ENCODE results near the gene ATP10B.

The ATP10B gene

GRCh38 chr5:160626322-160626721 is 225.7 kb downstream of the ATP10B start:
- H3K27me3 ChIP-seq (replicated peaks; ENCODE audit: control insufficient read depth, insufficient read depth, low read length, poor library complexity, severe bottlenecking), result no peaks in the 10 kb centered on the region
- H3K4me1 ChIP-seq (ENCODE audit: control insufficient read depth, insufficient read depth, low read length, poor library complexity, severe bottlenecking), result no peaks in the 10 kb centered on the region
- H3K27ac ChIP-seq (ENCODE audit: insufficient read depth, low read length, poor library complexity, severe bottlenecking), result no peak overlapping the region
- no peaks in the 10 kb centered on the region for H3K9me3 ChIP-seq (ENCODE audit: control insufficient read depth, low read length)
- no peak for DNase-seq
- no peak overlapping the region for H3K4me3 ChIP-seq (ENCODE audit: insufficient read depth, low read depth, low read length, poor library complexity, severe bottlenecking)
- H3K36me3 ChIP-seq (ENCODE audit: control insufficient read depth, insufficient read depth, low read length), result no peaks in the 10 kb centered on the region

GRCh38 chr5:160621526-160621925 is 230.5 kb downstream of the ATP10B start:
- Histone ChIP-seq H3K27ac (ENCODE audit: insufficient read depth, low read length, poor library complexity, severe bottlenecking) (no peak overlapping the region), H3K9me3 (ENCODE audit: control insufficient read depth, low read length) (no peaks in the 10 kb centered on the region), H3K4me3 (ENCODE audit: insufficient read depth, low read depth, low read length, poor library complexity, severe bottlenecking) (no peak overlapping the region), H3K27me3 (replicated peaks; ENCODE audit: control insufficient read depth, insufficient read depth, low read length, poor library complexity, severe bottlenecking) (no peaks in the 10 kb centered on the region), H3K4me1 (ENCODE audit: control insufficient read depth, insufficient read depth, low read length, poor library complexity, severe bottlenecking) (no peaks in the 10 kb centered on the region), H3K36me3 (ENCODE audit: control insufficient read depth, insufficient read depth, low read length) (no peaks in the 10 kb centered on the region)
- no peak for DNase-seq

GRCh38 chr5:160620401-160620800 is 231.6 kb downstream of the ATP10B start:
- Histone ChIP-seq H3K4me1 (ENCODE audit: control insufficient read depth, insufficient read depth, low read length, poor library complexity, severe bottlenecking) (no peaks in the 10 kb centered on the region), H3K36me3 (ENCODE audit: control insufficient read depth, insufficient read depth, low read length) (no peaks in the 10 kb centered on the region), H3K27ac (ENCODE audit: insufficient read depth, low read length, poor library complexity, severe bottlenecking) (no peak overlapping the region), H3K27me3 (replicated peaks; ENCODE audit: control insufficient read depth, insufficient read depth, low read length, poor library complexity, severe bottlenecking) (no peaks in the 10 kb centered on the region), H3K9me3 (ENCODE audit: control insufficient read depth, low read length) (no peaks in the 10 kb centered on the region), H3K4me3 (ENCODE audit: insufficient read depth, low read depth, low read length, poor library complexity, severe bottlenecking) (no peak overlapping the region)
- DNase-seq, result no peak

GRCh38 chr5:160619381-160619780 is 232.6 kb downstream of the ATP10B start:
- Histone ChIP-seq H3K9me3 (ENCODE audit: control insufficient read depth, low read length) (no peaks in the 10 kb centered on the region), H3K4me3 (ENCODE audit: insufficient read depth, low read depth, low read length, poor library complexity, severe bottlenecking) (no peak overlapping the region), H3K27me3 (replicated peaks; ENCODE audit: control insufficient read depth, insufficient read depth, low read length, poor library complexity, severe bottlenecking) (no peaks in the 10 kb centered on the region), H3K36me3 (ENCODE audit: control insufficient read depth, insufficient read depth, low read length) (no peaks in the 10 kb centered on the region), H3K4me1 (ENCODE audit: control insufficient read depth, insufficient read depth, low read length, poor library complexity, severe bottlenecking) (no peaks in the 10 kb centered on the region), H3K27ac (ENCODE audit: insufficient read depth, low read length, poor library complexity, severe bottlenecking) (no peak overlapping the region)
- no peak for DNase-seq

- H3K36me3 ChIP-seq (ENCODE audit: control insufficient read depth, insufficient read depth, low read length), result no peaks in the 10 kb centered on the region
- no peak overlapping the region for H3K27ac ChIP-seq (ENCODE audit: insufficient read depth, low read length, poor library complexity, severe bottlenecking)
- no peaks in the 10 kb centered on the region for H3K9me3 ChIP-seq (ENCODE audit: control insufficient read depth, low read length)
- no peaks in the 10 kb centered on the region for H3K27me3 ChIP-seq (replicated peaks; ENCODE audit: control insufficient read depth, insufficient read depth, low read length, poor library complexity, severe bottlenecking)
- H3K4me1 ChIP-seq (ENCODE audit: control insufficient read depth, insufficient read depth, low read length, poor library complexity, severe bottlenecking), result no peaks in the 10 kb centered on the region
- DNase-seq, result no peak
- H3K4me3 ChIP-seq (ENCODE audit: insufficient read depth, low read depth, low read length, poor library complexity, severe bottlenecking), result no peak overlapping the region
Measured at GRCh38 chr5:160618286-160618685, 233.7 kb downstream of the ATP10B start.

GRCh38 chr5:160616712-160617497 is 235.1 kb downstream of the ATP10B start:
- no peak for DNase-seq
- no peaks in the 10 kb centered on the region for H3K27me3 ChIP-seq (replicated peaks; ENCODE audit: control insufficient read depth, insufficient read depth, low read length, poor library complexity, severe bottlenecking)
- H3K27ac ChIP-seq (ENCODE audit: insufficient read depth, low read length, poor library complexity, severe bottlenecking), result no peak overlapping the region
- H3K4me3 ChIP-seq (ENCODE audit: insufficient read depth, low read depth, low read length, poor library complexity, severe bottlenecking), result no peak overlapping the region
- H3K4me1 ChIP-seq (ENCODE audit: control insufficient read depth, insufficient read depth, low read length, poor library complexity, severe bottlenecking), result no peaks in the 10 kb centered on the region
- H3K36me3 ChIP-seq (ENCODE audit: control insufficient read depth, insufficient read depth, low read length), result no peaks in the 10 kb centered on the region
- H3K9me3 ChIP-seq (ENCODE audit: control insufficient read depth, low read length), result no peaks in the 10 kb centered on the region

GRCh38 chr5:160614136-160614535 is 237.9 kb downstream of the ATP10B start:
- Histone ChIP-seq H3K36me3 (ENCODE audit: control insufficient read depth, insufficient read depth, low read length) (no peaks in the 10 kb centered on the region), H3K9me3 (ENCODE audit: control insufficient read depth, low read length) (no peaks in the 10 kb centered on the region), H3K27me3 (replicated peaks; ENCODE audit: control insufficient read depth, insufficient read depth, low read length, poor library complexity, severe bottlenecking) (no peaks in the 10 kb centered on the region), H3K4me1 (ENCODE audit: control insufficient read depth, insufficient read depth, low read length, poor library complexity, severe bottlenecking) (no peaks in the 10 kb centered on the region), H3K4me3 (ENCODE audit: insufficient read depth, low read depth, low read length, poor library complexity, severe bottlenecking) (no peak overlapping the region), H3K27ac (ENCODE audit: insufficient read depth, low read length, poor library complexity, severe bottlenecking) (no peak overlapping the region)
- no peak for DNase-seq

- no peaks in the 10 kb centered on the region for H3K27me3 ChIP-seq (replicated peaks; ENCODE audit: control insufficient read depth, insufficient read depth, low read length, poor library complexity, severe bottlenecking)
- DNase-seq, result no peak
- H3K36me3 ChIP-seq (ENCODE audit: control insufficient read depth, insufficient read depth, low read length), result no peaks in the 10 kb centered on the region
- no peak overlapping the region for H3K4me3 ChIP-seq (ENCODE audit: insufficient read depth, low read depth, low read length, poor library complexity, severe bottlenecking)
- no peaks in the 10 kb centered on the region for H3K4me1 ChIP-seq (ENCODE audit: control insufficient read depth, insufficient read depth, low read length, poor library complexity, severe bottlenecking)
- H3K27ac ChIP-seq (ENCODE audit: insufficient read depth, low read length, poor library complexity, severe bottlenecking), result no peak overlapping the region
- no peaks in the 10 kb centered on the region for H3K9me3 ChIP-seq (ENCODE audit: control insufficient read depth, low read length)
Measured at GRCh38 chr5:160605266-160605665, 246.7 kb downstream of the ATP10B start.

- Histone ChIP-seq H3K36me3 (ENCODE audit: control insufficient read depth, insufficient read depth, low read length) (no peaks in the 10 kb centered on the region), H3K9me3 (ENCODE audit: control insufficient read depth, low read length) (no peaks in the 10 kb centered on the region), H3K27ac (ENCODE audit: insufficient read depth, low read length, poor library complexity, severe bottlenecking) (no peak overlapping the region), H3K27me3 (replicated peaks; ENCODE audit: control insufficient read depth, insufficient read depth, low read length, poor library complexity, severe bottlenecking) (no peaks in the 10 kb centered on the region), H3K4me1 (ENCODE audit: control insufficient read depth, insufficient read depth, low read length, poor library complexity, severe bottlenecking) (no peaks in the 10 kb centered on the region), H3K4me3 (ENCODE audit: insufficient read depth, low read depth, low read length, poor library complexity, severe bottlenecking) (no peak overlapping the region)
- DNase-seq, result no peak
Measured at GRCh38 chr5:160604484-160604883, 247.5 kb downstream of the ATP10B start.

GRCh38 chr5:160602744-160603143 is 249.3 kb downstream of the ATP10B start:
- no peak for DNase-seq
- Histone ChIP-seq H3K9me3 (ENCODE audit: control insufficient read depth, low read length) (no peaks in the 10 kb centered on the region), H3K27me3 (replicated peaks; ENCODE audit: control insufficient read depth, insufficient read depth, low read length, poor library complexity, severe bottlenecking) (no peaks in the 10 kb centered on the region), H3K27ac (ENCODE audit: insufficient read depth, low read length, poor library complexity, severe bottlenecking) (no peak overlapping the region), H3K4me3 (ENCODE audit: insufficient read depth, low read depth, low read length, poor library complexity, severe bottlenecking) (no peak overlapping the region), H3K4me1 (ENCODE audit: control insufficient read depth, insufficient read depth, low read length, poor library complexity, severe bottlenecking) (no peaks in the 10 kb centered on the region), H3K36me3 (ENCODE audit: control insufficient read depth, insufficient read depth, low read length) (no peaks in the 10 kb centered on the region)
